ENCODE measurements around the gene GDF11. TPM values are rescaled to one million over a fixed set of nuclear protein-coding genes. Genes with fewer than 3 reads are reported as not detected.
A peak's percentile ranks its signal among the peaks of the same experiment; 100 is the strongest.

The GDF11 gene
- total and polyA plus RNA-seq, 2 of the 4 experiments (the other 2 are of a cell fraction): 2.7 to 12.9 TPM

DNA sequence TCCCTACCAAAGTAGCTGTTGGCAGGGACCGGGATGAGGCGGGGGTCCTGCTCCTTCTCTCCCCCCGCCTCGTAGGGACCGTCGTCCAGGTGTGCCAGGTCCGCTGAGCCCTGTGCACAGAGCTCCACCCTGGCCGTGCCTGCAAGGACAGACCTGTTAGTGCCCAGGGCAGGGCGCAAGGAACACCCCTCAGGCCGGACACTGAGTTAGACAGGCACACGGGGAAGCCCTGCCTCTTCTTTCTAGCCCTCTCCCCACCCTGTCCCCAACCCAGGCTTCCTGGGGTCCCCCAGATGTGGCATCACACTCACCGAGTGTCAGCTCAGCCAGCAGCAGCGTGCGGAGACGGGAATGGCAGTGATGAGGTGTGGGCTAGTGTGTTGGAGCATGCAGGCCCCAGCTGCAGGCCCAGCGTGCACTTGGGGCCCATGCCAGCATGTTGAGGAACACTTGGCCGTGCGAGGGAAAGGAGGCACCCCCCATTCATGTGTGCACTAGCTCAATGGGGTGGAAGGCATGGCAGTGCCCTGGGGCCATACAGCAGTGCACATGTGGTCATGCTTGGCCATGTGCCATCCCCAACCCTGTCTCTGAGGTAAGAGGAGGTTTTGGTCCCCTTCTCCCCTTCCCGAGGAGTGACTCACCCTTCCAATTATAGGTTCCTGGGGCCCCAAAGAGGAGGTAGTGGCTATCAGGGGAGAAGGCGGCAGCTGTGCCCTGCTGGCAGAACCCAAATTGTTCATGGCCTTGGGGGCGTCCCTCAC is 42.5 kb upstream of the GDF11 start:
- Histone ChIP-seq H3K27me3 (ENCODE audit: control insufficient read depth, insufficient read depth, low read length) (peaks cover 22% of the 10 kb centered on the region), H3K4me2 (ENCODE audit: low read depth, low read length) (no peak overlapping the region), H2AFZ (replicated peaks; ENCODE audit: low read length, poor library complexity) (no peak overlapping the region), H2AK9ac (replicated peaks; ENCODE audit: low read depth, low read length, poor library complexity) (no peak overlapping the region), H3K4me1 (ENCODE audit: control insufficient read depth, insufficient read depth, low read length) (peaks cover 2% of the 10 kb centered on the region; the same call in 1 of the 2 replicates), H3K23ac (ENCODE audit: low read depth, low read length) (no peak overlapping the region), H3K9me3 (ENCODE audit: control insufficient read depth, insufficient read depth, low read length) (no peaks in the 10 kb centered on the region), H3K4me3 (ENCODE audit: insufficient read depth, low read depth, low read length) (no peak overlapping the region), H3K9ac (ENCODE audit: low read depth, low read length) (no peak overlapping the region), H3K79me1 (ENCODE audit: low read depth in 1 of 2, low read length in 2 of 2) (no peaks in the 10 kb centered on the region), H2BK120ac (ENCODE audit: low read depth, low read length) (no peak overlapping the region), H3K27ac (ENCODE audit: insufficient read depth, low read length) (no peak overlapping the region), H4K8ac (ENCODE audit: low read depth in 2 of 2, low read length in 2 of 2) (no peak overlapping the region), H3K4ac (ENCODE audit: low read depth, low read length) (no peak overlapping the region), H3K14ac (replicated peaks; ENCODE audit: low read depth, low read length) (no peak overlapping the region), H3K18ac (ENCODE audit: low read depth, low read length) (no peak overlapping the region), H3K9me1 (ENCODE audit: insufficient read depth, low read length) (no peaks in the 10 kb centered on the region), H2BK5ac (ENCODE audit: low read depth, low read length, poor library complexity, severe bottlenecking) (no peak overlapping the region), H3K56ac (ENCODE audit: extremely low read depth, insufficient read depth, low read length) (no peak overlapping the region), H2BK15ac (ENCODE audit: low read depth, low read length) (no peak overlapping the region), H3K36me3 (ENCODE audit: control insufficient read depth, insufficient read depth, low read length) (no peaks in the 10 kb centered on the region), H4K20me1 (ENCODE audit: insufficient read depth, low read length) (no peaks in the 10 kb centered on the region), H2BK20ac (ENCODE audit: low read depth, low read length) (no peak overlapping the region), H4K5ac (ENCODE audit: low read depth, low read length) (no peak overlapping the region), H4K91ac (ENCODE audit: insufficient read depth, low read depth, low read length) (no peak overlapping the region), H2AK5ac (ENCODE audit: low read depth, low read length) (no peak overlapping the region)
- no TSS peak for BruUV-seq (replicated peaks)
- ATAC-seq (ENCODE audit: low read depth) (no peak), DNase-seq (peak; percentile 39)
- dilution Hi-C loops (cut with HindIII; ENCODE audit: low sequenced_read_pairs, unreplicated experiment) (no loop called here), in situ Hi-C loops (cut with MboI; ENCODE audit: low sequenced_read_pairs) (no loop called here), intact Hi-C loops (cut with micrococcal nuclease) (no loop called here)
- ChIA-PET CTCF (no interaction called here), POLR2A (ENCODE audit: unreplicated experiment) (interaction anchor here (0.6 kb wide), 1 partner anchor 1436 kb away, joined by 4 read pairs; no protein-coding TSS in a partner anchor)
- no peak for TF ChIP-seq FOS (IDR thresholded peaks at IDR 0.05; ENCODE audit: low read depth, low read length)
- TF ChIP-seq NFE2L2 (IDR thresholded peaks at IDR 0.05; ENCODE audit: low read depth, low read length): no peak
- no peak for TF ChIP-seq RFX5 (IDR thresholded peaks at IDR 0.05; ENCODE audit: low read depth, low read length)
- TF ChIP-seq USF2 (IDR thresholded peaks at IDR 0.05; ENCODE audit: low read depth, low read length): no peak
- no peak for TF ChIP-seq BHLHE40 (IDR thresholded peaks at IDR 0.05; ENCODE audit: low read depth, low read length)
- no peak for TF ChIP-seq RCOR1 (IDR thresholded peaks at IDR 0.05; ENCODE audit: insufficient replicate concordance, low read length)
- no peak for TF ChIP-seq CEBPB (IDR thresholded peaks at IDR 0.05; ENCODE audit: low read depth, low read length)
- TF ChIP-seq CHD1 (IDR thresholded peaks at IDR 0.05; ENCODE audit: low read depth, low read length): no peak
- TF ChIP-seq CTCF (conservative IDR thresholded peaks at IDR 0.05; ENCODE audit: low read depth, low read length): no peak
- no peak for TF ChIP-seq MAFK (IDR thresholded peaks at IDR 0.05; ENCODE audit: low read depth, low read length)
- TF ChIP-seq SMC3 (IDR thresholded peaks at IDR 0.05; ENCODE audit: low read depth, low read length): no peak
- WGBS, 2 experiments (ENCODE audit: extremely low coverage in 2 of 2, insufficient read length in 1 of 2): 32% methylated on average over 3 of the region's 21 CpGs; no CpG with 5 or more reads in 1 of the 2 experiments

All from IMR-90 (cell line).